ENCODE measurements around the gene ZNF716.
"Not testable (repeated sequence)": the region's sequence is repeated elsewhere in the genome, so short reads cannot be mapped to it uniquely, and the experiment has no call there.

ZNF716 gene

DNA sequence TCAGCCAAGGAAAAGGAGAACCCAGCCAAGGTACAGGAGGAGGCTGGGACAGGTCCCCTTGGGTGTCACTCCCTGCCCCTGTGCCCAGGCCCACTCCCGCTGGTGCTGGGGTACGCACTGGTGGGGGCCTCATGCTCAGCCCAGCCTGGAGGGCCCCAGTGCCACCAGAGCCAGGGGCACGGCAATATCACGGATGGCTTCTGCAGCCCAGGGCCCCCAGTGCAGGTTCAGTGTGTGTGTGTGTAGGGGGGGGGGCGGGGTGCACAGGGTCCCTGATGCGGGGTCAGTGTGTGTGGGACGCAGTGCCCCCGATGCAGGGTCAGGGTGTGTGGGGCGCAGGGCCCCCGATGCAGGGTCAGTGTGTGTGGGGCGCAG, 23.4 kb upstream of the ZNF716 start:
- DNase-seq, result no peak

DNA sequence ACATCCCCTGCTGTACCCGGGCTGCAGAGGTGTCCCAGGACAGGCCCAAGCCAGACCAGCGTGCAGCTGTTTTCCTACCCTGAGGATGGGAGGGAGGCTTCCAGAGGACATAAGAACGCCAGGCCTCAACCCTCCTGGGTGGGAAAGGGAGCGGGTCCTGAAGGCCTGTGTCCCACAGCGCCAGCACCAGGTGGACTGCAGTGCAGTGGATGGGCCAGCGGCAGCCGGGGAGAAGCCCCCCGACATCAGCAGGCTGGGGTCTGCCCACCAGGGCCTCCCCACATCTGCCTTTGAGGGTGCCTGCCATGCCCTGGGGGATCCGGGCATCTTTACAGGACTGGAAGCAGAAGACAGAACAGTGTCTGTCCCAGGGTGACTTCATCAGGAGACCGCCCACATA, 22.8 kb upstream of the ZNF716 start:
- no peak for DNase-seq

DNA sequence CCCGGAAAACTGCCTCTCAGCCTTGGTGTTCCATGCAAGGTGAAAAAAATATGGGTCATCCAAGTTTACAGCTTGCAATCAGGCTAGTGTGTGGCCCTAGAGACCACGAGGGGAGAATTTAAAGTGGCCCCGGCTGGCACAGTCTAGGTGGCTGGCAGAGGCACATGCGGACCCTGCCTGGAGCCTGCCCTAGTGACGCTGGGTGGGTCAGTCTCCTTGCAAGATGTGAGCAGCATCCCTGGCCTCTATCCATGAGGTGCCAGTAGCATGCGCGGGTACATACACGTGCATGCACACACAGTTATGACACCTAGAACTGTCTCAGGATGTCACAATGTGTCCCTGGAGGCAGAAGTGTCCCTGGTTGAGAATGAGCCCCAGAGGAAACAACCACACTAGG, 22.4 kb upstream of the ZNF716 start:
- no peak for DNase-seq

DNA sequence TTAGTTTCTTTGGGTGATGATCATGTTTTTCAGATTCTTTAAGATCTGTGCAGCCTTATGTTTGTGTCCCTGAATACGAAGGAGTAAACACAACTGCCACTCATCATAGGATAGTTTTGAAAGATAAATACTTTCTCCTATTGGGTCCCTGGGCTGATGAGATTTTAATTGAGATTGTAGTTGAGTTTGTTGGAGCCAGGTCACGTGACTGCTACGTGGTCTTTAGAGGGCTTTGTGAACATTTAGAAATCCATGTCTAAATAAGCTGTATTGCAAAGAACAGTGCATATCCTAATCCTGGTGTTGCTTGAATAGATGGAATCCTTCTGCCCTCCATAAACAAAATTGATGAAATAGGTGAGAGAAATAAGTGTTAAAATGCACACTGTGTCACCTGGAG, 17.4 kb upstream of the ZNF716 start:
- no peak for DNase-seq

DNA sequence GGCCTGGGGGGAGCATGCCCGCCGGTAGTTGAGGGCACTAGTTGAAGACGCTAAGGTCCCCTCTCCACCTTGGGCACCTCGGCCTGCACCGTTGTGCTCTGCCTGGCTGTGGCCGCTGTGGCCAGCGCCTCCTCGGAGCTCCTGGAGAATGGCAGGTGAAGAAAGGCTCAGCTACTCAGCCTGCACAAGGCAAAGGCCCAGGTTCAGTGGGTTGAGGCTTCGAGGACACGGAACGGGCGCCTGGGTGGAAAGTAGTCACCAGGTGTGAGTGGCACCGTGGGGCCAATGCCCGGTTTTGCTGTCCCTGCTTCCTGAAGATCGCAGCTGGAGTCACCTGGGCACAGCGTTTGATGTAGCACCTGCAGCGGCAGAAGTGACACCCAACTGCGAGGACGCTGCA, 12.4 kb upstream of the ZNF716 start:
- DNase-seq, result no peak

DNA sequence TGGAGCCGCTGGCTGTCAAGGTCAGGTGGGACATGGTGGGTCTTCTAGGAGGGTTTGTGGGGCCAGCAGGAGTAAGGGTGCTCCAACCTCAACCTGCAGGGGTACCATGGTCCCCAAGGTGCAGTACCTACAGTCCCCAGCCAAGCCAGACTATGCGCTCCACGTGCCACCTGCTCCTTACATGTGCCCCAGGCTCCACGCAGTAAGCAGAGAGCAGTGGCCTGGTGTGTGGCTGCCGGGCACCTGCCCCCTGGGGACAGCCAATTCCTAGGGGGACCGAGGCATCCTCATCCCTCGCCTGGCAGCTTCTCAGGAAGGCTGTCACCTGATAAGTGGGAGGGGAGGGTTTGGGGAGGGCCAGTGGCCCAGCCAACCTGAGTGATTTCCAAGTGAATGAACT, 11.7 kb upstream of the ZNF716 start:
- no peak for DNase-seq

DNA sequence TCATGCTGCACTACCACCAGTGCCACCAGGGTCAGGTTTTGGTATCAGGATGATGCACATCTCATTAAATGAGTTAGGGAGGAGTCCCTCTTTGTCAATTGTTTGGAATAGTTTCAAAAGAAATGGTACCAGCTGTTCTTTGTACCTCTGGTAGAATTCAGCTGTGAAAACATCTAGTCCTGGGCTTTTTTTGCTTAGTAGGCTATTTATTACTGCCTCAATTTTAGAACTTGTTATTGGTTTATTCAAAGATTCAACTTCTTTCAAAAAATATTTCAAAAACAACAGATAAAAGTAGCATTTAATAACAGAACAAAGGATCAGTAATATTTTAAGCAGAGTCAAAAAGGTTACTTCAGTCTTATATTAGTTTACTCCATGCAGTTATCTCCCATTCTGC, 6.4 kb upstream of the ZNF716 start:
- no peak for DNase-seq

DNA sequence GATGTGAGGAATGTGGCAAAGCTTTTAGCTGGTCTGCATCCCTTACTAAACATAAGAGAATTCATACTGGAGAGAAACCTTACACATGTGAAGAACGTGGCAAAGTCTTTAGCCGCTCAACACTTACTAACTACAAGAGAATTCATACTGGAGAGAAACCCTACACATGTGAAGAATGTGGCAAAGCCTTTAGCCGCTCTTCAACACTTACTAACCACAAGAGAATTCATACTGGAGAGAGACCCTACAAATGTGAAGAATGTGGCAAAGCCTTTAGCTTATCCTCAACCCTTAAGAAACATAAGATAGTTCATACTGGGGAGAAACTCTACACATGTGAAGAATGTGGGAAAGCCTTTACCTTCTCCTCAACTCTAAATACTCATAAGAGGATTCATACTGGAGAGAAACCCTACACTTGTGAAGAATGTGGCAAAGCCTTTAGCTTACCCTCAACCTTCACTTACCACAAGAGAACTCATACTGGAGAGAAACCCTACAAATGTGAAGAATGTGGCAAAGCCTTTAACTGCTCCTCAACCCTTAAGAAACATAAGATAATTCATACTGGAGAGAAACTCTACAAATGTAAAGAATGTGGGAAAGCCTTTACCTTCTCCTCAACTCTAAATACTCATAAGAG, 19.3 kb downstream of the ZNF716 start:
- DNase-seq, result not testable (repeated sequence)

DNA sequence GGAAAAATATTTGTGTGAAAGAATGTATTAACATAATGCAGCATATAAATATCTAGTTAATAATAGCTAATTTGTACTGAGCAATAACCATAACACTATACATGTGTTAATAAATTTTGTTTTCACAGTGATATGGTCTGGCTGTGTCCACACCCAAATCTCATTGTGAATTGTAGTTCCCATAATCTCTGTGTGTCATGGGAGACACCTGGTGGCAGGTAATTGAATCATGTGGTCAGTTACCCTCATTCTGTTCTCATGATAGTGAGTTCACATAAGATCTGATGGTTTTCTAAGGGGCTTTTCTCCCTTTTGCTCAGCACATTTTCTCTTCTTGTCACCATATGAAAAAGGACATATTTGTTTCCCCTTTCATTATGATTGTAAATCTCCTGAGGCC, 30.3 kb downstream of the ZNF716 start:
- not testable (repeated sequence) for DNase-seq

DNA sequence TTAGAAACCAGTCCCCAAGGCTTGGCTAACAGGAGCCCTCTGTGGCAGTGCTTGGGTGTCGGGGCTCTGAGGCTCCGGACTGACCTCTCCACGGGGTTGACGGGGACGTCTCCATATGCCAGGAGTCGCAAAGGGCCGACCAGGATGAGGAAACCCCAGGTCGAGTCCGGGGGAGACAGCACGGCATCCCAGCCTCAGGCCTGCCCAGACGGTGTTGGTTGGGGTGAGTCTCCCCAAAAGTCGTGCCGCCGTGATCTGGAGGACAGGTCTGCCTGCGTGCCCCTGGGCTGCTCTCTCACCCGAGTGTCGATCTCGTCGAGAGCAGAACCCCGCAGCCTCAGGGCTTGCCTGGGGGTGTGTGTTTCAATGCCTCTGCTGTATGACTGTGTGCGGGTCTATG, 35.0 kb downstream of the ZNF716 start:
- not testable (repeated sequence) for DNase-seq

DNA sequence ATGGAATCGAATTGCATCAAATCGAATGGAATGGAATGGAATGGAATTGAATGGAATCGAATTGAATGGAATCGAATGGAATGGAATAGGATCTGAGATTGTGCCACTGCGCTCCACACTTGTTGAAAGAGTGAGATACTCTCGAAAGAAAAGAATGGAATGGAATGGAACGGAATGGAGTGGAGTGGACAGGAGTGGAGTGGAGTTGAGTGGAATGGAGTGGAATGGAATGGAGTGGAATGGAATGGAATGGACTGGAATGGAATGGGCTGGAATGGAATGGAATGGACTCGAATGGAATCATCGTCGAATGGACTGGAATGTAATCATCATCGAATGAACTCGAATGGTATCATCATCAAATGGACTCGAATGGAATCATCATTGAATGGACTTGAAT, 38.0 kb downstream of the ZNF716 start:
- DNase-seq, result no peak

DNA sequence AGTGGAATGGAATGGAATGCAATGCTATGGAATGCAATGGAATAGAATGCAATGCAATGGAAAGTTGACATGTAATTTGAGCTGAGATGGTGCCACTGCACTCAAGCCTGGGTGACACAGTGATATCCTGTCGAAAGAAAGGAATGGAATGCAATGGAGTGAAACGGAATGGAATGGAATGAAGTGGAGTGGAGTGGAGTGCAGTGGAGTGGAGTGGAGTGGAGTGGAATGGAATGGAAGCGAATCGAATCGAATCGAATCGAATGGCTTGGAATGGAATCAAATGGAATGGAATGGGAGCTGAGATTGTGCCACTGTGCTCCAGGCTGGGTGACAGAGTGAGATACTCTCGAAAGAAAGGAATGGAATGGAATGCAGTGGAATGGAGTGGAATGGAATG, 45.1 kb downstream of the ZNF716 start:
- DNase-seq, result not testable (repeated sequence)

DNA sequence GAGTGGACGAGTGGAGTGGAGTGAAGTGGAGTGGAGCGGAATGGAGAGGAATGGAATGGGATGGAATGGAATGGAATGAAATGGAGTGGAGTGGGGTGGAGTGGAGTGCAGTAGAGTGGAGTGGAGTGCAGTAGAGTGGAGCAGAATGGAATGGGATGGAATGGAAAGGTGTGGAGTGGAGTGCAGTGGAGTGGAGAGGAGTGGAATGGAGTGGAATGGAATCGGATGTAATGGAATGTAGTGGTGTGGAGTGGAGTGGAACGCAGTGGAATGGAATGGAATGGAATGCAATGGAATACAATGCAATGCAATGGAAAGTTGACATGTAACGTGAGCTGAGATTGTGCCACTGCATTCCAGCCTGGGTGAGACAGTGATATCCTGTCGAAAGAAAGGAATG, 46.4 kb downstream of the ZNF716 start:
- no peak for DNase-seq

DNA sequence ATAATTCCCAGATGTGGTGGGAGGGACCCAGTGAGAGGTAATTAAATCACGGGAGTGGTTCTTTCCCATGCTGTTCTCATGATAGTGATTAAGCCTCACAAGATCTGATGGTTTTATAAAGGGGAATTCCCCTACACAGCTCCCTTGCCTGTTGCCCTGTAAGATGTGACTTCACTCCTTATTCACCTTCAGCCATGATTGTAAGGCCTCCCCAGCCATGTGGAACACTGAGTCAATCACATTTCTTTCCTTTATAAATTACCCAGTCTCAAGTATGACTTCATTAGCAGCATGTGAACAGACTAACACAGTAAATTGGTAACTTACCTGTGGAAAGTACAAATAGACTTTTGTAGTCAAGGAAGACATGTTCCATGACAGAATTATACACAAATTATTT, 55.2 kb downstream of the ZNF716 start:
- DNase-seq, result no peak
